Astrocyte of the cerebellum (primary cell): ENCODE measurements around the gene FBXL7.

ENCODE experiments used
- DNase-seq: peaks from one replicate; pipeline ENCODE4 v3.0.0-alpha.2; 2011; ENCODE audit warnings: low read depth
- H3K4me3 ChIP-seq: 2 replicates; pipeline ENCODE4 v1.5.1; 2011; ENCODE audit warnings: mild to moderate bottlenecking, low read depth, low read length, moderate library complexity
- CTCF ChIP-seq: IDR thresholded peaks from 2 replicates; pipeline ENCODE4 v1.5.1; 2012; ENCODE audit warnings: low read length, low read depth, moderate library complexity, mild to moderate bottlenecking; ENCODE audit errors: missing control alignments
- in situ Hi-C: cut with HindIII; loops from 2 replicates; pipeline ENCODE4 v1.10.0; 2017; ENCODE audit warnings: low sequenced_read_pairs

FBXL7 gene

GRCh38 chr5:15757103-15757502 lies 257.1 kb downstream of the FBXL7 start:
- TF ChIP-seq CTCF: no peak
- in situ Hi-C loops: no loop called here
- no peak overlapping the region for H3K4me3 ChIP-seq
- peak; percentile 26 for DNase-seq

- TF ChIP-seq CTCF: no peak
- in situ Hi-C loops: no loop called here
- no peak for DNase-seq
- H3K4me3 ChIP-seq: no peak overlapping the region
Observed at GRCh38 chr5:15757619-15758018, 257.6 kb downstream of the FBXL7 start.

GRCh38 chr5:15762668-15763067 lies 262.7 kb downstream of the FBXL7 start:
- DNase-seq: no peak
- in situ Hi-C loops: no loop called here
- H3K4me3 ChIP-seq: no peak overlapping the region
- no peak for TF ChIP-seq CTCF

- in situ Hi-C loops: no loop called here
- DNase-seq: no peak
Observed at GRCh38 chr5:15763754-15764153, 263.8 kb downstream of the FBXL7 start.

GRCh38 chr5:15768936-15769335 lies 269.0 kb downstream of the FBXL7 start:
- no peak overlapping the region for H3K4me3 ChIP-seq
- DNase-seq: no peak
- no peak for TF ChIP-seq CTCF
- in situ Hi-C loops: no loop called here

More at GRCh38 chr5:15763754-15764153, 263.8 kb downstream of the FBXL7 start:
- H3K4me3 ChIP-seq: no peak overlapping the region
- no peak for TF ChIP-seq CTCF

GRCh38 chr5:15772131-15772530 lies 272.2 kb downstream of the FBXL7 start:
- in situ Hi-C loops: no loop called here
- no peak overlapping the region for H3K4me3 ChIP-seq
- no peak for TF ChIP-seq CTCF
- DNase-seq: no peak

- DNase-seq: no peak
- in situ Hi-C loops: no loop called here
- no peak for TF ChIP-seq CTCF
- no peak overlapping the region for H3K4me3 ChIP-seq
Observed at GRCh38 chr5:15774632-15775031, 274.7 kb downstream of the FBXL7 start.
